GM23338 (cell line): ENCODE measurements around the gene ZNF512. TPM values are rescaled to one million over a fixed set of nuclear protein-coding genes. Genes with fewer than 3 reads are reported as not detected.

ENCODE experiments used
- ATAC-seq: fragments of 200-7000 bp; cut with Tn5 transposase; 3 replicates; pipeline ENCODE4 v1.9.1; 2020
- DNase-seq: peaks from one replicate; pipeline ENCODE4 v3.0.0-alpha.2; 2015; ENCODE audit warnings: low spot score
- H2AFZ ChIP-seq: fragments of 200-600 bp; sonication (generic); 2 replicates; pipeline ENCODE4 v1.8.0; 2016; ENCODE audit warnings: antibody characterized with exemption, mild to moderate bottlenecking, moderate library complexity
- H3F3A ChIP-seq: fragments of 200-600 bp; sonication (generic); replicated peaks from 2 replicates; pipeline ENCODE4 v1.8.0; 2017; ENCODE audit warnings: antibody characterized with exemption, mixed run types, low read depth
- H3K27ac ChIP-seq: fragments of 200-600 bp; sonication (generic); 2 replicates; pipeline ENCODE4 v1.6.1; 2016; ENCODE audit warnings: low read depth
- H3K27me3 ChIP-seq: fragments of 200-600 bp; sonication (generic); 2 replicates; pipeline ENCODE4 v1.8.0; 2016; ENCODE audit warnings: mild to moderate bottlenecking, mixed run types, moderate library complexity; ENCODE audit not compliant: insufficient read depth
- H3K36me3 ChIP-seq: fragments of 200-600 bp; sonication (generic); 2 replicates; pipeline ENCODE4 v1.8.0; 2016; ENCODE audit warnings: mild to moderate bottlenecking; ENCODE audit not compliant: insufficient read depth
- H3K4me1 ChIP-seq: fragments of 200-600 bp; sonication (generic); 2 replicates; pipeline ENCODE4 v1.8.0; 2016; ENCODE audit warnings: mild to moderate bottlenecking, moderate library complexity; ENCODE audit not compliant: insufficient read depth
- H3K4me2 ChIP-seq: fragments of 200-600 bp; sonication (generic); 2 replicates; pipeline ENCODE4 v1.7.1; 2017; ENCODE audit warnings: mixed run types
- H3K4me3 ChIP-seq: fragments of 200-600 bp; sonication (generic); 2 replicates; pipeline ENCODE4 v1.6.1; 2016; ENCODE audit warnings: mixed run types
- H3K79me2 ChIP-seq: fragments of 200-600 bp; sonication (generic); replicated peaks from 2 replicates; pipeline ENCODE4 v1.8.0; 2017; ENCODE audit warnings: mild to moderate bottlenecking; ENCODE audit not compliant: insufficient read depth
- H3K9me2 ChIP-seq: fragments of 200-600 bp; sonication (generic); 2 replicates; pipeline ENCODE4 v1.8.0; 2017; ENCODE audit not compliant: insufficient read depth
- H4K20me1 ChIP-seq: fragments of 200-600 bp; sonication (generic); replicated peaks from 2 replicates; pipeline ENCODE4 v1.8.0; 2017; ENCODE audit warnings: mild to moderate bottlenecking; ENCODE audit not compliant: insufficient read depth
- H3K27ac Mint-ChIP-seq: 2 replicates; pipeline ENCODE4 v1.8.0; 2020; ENCODE audit warnings: inconsistent platforms, mild to moderate bottlenecking, moderate library complexity, mixed read lengths
- H3K27me3 Mint-ChIP-seq: 3 replicates; pipeline ENCODE4 v1.8.0; 2022; ENCODE audit warnings: low read depth, mild to moderate bottlenecking, moderate library complexity, mixed read lengths, inconsistent platforms; ENCODE audit not compliant: insufficient read depth, poor library complexity
- H3K36me3 Mint-ChIP-seq: 3 replicates; pipeline ENCODE4 v1.8.0; 2021; ENCODE audit warnings: low read depth, mild to moderate bottlenecking, inconsistent platforms, moderate library complexity, mixed read lengths
- H3K4me1 Mint-ChIP-seq: 3 replicates; pipeline ENCODE4 v1.8.0; 2020; ENCODE audit warnings: mild to moderate bottlenecking, inconsistent platforms, mixed read lengths
- H3K4me3 Mint-ChIP-seq: 3 replicates; pipeline ENCODE4 v1.8.0; 2021; ENCODE audit warnings: moderate library complexity, mild to moderate bottlenecking, inconsistent platforms, mixed read lengths
- H3K9me3 Mint-ChIP-seq: 3 replicates; pipeline ENCODE4 v1.8.0; 2020; ENCODE audit warnings: moderate library complexity, mild to moderate bottlenecking, inconsistent platforms, mixed read lengths
- EZH2 ChIP-seq: fragments of 200-600 bp; sonication (generic); IDR thresholded peaks from one replicate; pipeline ENCODE4 v1.8.0; 2017; ENCODE audit warnings: antibody characterized with exemption, mild to moderate bottlenecking, low read depth; ENCODE audit not compliant: unreplicated experiment
- EZH2phosphoT487 ChIP-seq: fragments of 200-600 bp; sonication (generic); IDR thresholded peaks from one replicate; pipeline ENCODE4 v1.8.1; 2018; ENCODE audit warnings: antibody characterized with exemption; ENCODE audit not compliant: unreplicated experiment
- JUNB ChIP-seq: IDR thresholded peaks from one replicate; pipeline ENCODE4 v1.6.1; 2016; ENCODE audit warnings: antibody characterized with exemption; ENCODE audit not compliant: unreplicated experiment
- NANOG ChIP-seq: IDR thresholded peaks from 2 replicates; pipeline ENCODE4 v1.6.1; 2016; ENCODE audit warnings: antibody characterized with exemption, borderline replicate concordance
- POLR2AphosphoS5 ChIP-seq: IDR thresholded peaks from 2 replicates; pipeline ENCODE4 v1.6.1; 2016; ENCODE audit warnings: antibody characterized with exemption, low read depth
- STAT1 ChIP-seq: IDR thresholded peaks from one replicate; pipeline ENCODE4 v1.6.1; 2016; ENCODE audit warnings: antibody characterized with exemption; ENCODE audit not compliant: unreplicated experiment
- ZNF114 ChIP-seq: fragments of 250-450 bp; sonication (Bioruptor Pico); IDR thresholded peaks from 2 replicates; pipeline ENCODE4 v1.5.0; 2020; ENCODE audit warnings: mild to moderate bottlenecking, moderate library complexity
- ZNF331 ChIP-seq: fragments of 250-450 bp; sonication (Bioruptor Pico); IDR thresholded peaks from 2 replicates; pipeline ENCODE4 v1.5.0; 2020; ENCODE audit warnings: low read depth, mild to moderate bottlenecking, moderate library complexity
- polyA plus RNA-seq: library from polyadenylated mRNA; unstranded; fragments of >200 nt; fragmentation: Nextera tagmentation; extraction: Ambion mirVana; gene quantifications from 2 replicates; pipeline ENCODE4 v1.2.1, GENCODE V29; 2016
- total RNA-seq: library from RNA; depleted of rRNA; stranded (reverse); fragments of >200 nt; shearing (Covaris generic); gene quantifications from 2 replicates; pipeline ENCODE4 v1.2.3, GENCODE V29; 2014
- TF ChIP-seq, protein P1 (sequence below): IDR thresholded peaks from one replicate; pipeline ENCODE4 v1.6.1; 2018; ENCODE audit warnings: antibody characterized with exemption; ENCODE audit not compliant: unreplicated experiment
- TF ChIP-seq, protein P2 (sequence below), 2 experiments: fragments of 200-600 bp in 1 of 2; sonication (generic) in 1 of 2; conservative IDR thresholded peaks; 2 replicates each; pipeline versions ENCODE4 v1.5.1 to v1.6.1; 2016 to 2017; ENCODE audit warnings: antibody characterized with exemption in 2 of 2, low read depth in 2 of 2, mild to moderate bottlenecking in 2 of 2, moderate library complexity in 1 of 2
- TF ChIP-seq, protein P3 (sequence below): fragments of 250-450 bp; sonication (Bioruptor Pico); IDR thresholded peaks from 2 replicates; pipeline ENCODE4 v1.5.0; 2020; ENCODE audit warnings: mild to moderate bottlenecking, moderate library complexity
- TF ChIP-seq, protein P4 (sequence below): IDR thresholded peaks from 2 replicates; pipeline ENCODE4 v1.6.1; 2016; ENCODE audit warnings: antibody characterized with exemption

The ZNF512 gene
- total and polyA plus RNA-seq, 2 experiments from 2014 or later = 26.0 to 38.4 TPM

DNA sequence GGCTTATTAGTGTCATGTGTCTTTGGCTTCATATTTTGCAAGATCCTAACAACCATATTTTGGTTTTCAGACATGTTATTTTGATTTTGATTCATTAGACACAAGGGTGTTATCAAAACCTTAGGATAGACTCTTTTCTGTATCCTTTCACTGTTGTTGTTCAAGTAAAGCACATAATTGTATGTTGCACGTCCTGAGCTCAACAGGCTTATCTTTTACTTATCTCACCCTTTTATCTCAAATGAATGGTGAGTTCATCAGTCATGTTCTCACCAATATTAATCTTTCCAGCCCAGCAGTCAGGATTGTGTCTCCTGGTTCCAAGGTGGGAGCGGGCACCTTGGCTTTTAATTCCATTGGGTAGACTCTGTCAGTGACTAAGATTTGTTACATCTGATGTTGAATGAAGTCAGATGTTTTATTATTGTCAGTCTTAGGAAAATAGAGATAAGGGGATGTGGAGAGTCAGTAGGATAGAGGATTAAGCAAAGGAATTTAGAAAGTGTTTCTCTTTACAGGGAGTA lies 57.9 kb downstream of the ZNF512 start (continued):
- TF ChIP-seq, protein P1, sequence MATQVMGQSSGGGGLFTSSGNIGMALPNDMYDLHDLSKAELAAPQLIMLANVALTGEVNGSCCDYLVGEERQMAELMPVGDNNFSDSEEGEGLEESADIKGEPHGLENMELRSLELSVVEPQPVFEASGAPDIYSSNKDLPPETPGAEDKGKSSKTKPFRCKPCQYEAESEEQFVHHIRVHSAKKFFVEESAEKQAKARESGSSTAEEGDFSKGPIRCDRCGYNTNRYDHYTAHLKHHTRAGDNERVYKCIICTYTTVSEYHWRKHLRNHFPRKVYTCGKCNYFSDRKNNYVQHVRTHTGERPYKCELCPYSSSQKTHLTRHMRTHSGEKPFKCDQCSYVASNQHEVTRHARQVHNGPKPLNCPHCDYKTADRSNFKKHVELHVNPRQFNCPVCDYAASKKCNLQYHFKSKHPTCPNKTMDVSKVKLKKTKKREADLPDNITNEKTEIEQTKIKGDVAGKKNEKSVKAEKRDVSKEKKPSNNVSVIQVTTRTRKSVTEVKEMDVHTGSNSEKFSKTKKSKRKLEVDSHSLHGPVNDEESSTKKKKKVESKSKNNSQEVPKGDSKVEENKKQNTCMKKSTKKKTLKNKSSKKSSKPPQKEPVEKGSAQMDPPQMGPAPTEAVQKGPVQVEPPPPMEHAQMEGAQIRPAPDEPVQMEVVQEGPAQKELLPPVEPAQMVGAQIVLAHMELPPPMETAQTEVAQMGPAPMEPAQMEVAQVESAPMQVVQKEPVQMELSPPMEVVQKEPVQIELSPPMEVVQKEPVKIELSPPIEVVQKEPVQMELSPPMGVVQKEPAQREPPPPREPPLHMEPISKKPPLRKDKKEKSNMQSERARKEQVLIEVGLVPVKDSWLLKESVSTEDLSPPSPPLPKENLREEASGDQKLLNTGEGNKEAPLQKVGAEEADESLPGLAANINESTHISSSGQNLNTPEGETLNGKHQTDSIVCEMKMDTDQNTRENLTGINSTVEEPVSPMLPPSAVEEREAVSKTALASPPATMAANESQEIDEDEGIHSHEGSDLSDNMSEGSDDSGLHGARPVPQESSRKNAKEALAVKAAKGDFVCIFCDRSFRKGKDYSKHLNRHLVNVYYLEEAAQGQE = no peak
- TF ChIP-seq POLR2AphosphoS5 (no peak), ZNF331 (no peak)

DNA sequence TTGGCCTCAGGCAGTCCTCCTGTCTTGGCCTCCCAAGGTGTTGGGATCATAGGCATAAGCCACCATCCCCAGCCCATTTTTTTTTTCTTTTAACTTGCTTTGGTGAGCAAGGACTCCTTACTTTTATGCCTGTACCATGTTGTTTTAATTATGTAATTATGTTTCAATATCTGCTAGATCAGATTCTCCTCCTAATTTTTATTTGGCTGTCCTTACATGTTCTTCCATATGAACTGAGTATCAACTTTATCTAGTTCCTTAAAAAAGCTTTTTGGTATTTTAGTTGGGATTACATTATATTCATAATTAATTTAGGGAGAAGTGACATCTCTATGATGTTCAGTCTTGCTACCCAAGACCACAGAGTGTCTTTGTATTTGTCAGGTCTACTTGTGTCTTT lies 62.4 kb downstream of the ZNF512 start:
- ATAC-seq (no peak), DNase-seq (no peak)
- Histone ChIP-seq H3K9me2 (no peaks in the 10 kb centered on the region), H2AFZ (no peak overlapping the region), H3K4me2 (no peak overlapping the region), H3K27ac (no peak overlapping the region), H3K27me3 (no peaks in the 10 kb centered on the region), H3K79me2 (no peaks in the 10 kb centered on the region), H3K4me1 (no peaks in the 10 kb centered on the region), H3F3A (no peaks in the 10 kb centered on the region), H4K20me1 (0 out of 2 replicates have a peak, but pooled peaks cover 5% of the 10 kb centered on the region), H3K4me3 (no peak overlapping the region), H3K36me3 (peaks cover 26% of the 10 kb centered on the region)
- H3K9me3 Mint-ChIP-seq = no peaks in the 10 kb centered on the region
- H3K4me1 Mint-ChIP-seq = no peaks in the 10 kb centered on the region
- no peak overlapping the region for H3K27ac Mint-ChIP-seq
- peaks cover 2% of the 10 kb centered on the region for H3K27me3 Mint-ChIP-seq
- H3K4me3 Mint-ChIP-seq = no peak overlapping the region
- H3K36me3 Mint-ChIP-seq = peaks cover 35% of the 10 kb centered on the region; the same call in 2 of the 3 replicates
- TF ChIP-seq NANOG (no peak), STAT1 (no peak), EZH2 (no peak), EZH2phosphoT487 (no peak), JUNB (no peak), ZNF114 (CRISPR knock-in tag) (no peak), POLR2AphosphoS5 (no peak)
- TF ChIP-seq, protein P2, sequence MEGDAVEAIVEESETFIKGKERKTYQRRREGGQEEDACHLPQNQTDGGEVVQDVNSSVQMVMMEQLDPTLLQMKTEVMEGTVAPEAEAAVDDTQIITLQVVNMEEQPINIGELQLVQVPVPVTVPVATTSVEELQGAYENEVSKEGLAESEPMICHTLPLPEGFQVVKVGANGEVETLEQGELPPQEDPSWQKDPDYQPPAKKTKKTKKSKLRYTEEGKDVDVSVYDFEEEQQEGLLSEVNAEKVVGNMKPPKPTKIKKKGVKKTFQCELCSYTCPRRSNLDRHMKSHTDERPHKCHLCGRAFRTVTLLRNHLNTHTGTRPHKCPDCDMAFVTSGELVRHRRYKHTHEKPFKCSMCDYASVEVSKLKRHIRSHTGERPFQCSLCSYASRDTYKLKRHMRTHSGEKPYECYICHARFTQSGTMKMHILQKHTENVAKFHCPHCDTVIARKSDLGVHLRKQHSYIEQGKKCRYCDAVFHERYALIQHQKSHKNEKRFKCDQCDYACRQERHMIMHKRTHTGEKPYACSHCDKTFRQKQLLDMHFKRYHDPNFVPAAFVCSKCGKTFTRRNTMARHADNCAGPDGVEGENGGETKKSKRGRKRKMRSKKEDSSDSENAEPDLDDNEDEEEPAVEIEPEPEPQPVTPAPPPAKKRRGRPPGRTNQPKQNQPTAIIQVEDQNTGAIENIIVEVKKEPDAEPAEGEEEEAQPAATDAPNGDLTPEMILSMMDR (conservative IDR thresholded peaks at IDR 0.05; ENCODE audit: low read depth in 2 of 2) = no peak
- TF ChIP-seq, protein P3, sequence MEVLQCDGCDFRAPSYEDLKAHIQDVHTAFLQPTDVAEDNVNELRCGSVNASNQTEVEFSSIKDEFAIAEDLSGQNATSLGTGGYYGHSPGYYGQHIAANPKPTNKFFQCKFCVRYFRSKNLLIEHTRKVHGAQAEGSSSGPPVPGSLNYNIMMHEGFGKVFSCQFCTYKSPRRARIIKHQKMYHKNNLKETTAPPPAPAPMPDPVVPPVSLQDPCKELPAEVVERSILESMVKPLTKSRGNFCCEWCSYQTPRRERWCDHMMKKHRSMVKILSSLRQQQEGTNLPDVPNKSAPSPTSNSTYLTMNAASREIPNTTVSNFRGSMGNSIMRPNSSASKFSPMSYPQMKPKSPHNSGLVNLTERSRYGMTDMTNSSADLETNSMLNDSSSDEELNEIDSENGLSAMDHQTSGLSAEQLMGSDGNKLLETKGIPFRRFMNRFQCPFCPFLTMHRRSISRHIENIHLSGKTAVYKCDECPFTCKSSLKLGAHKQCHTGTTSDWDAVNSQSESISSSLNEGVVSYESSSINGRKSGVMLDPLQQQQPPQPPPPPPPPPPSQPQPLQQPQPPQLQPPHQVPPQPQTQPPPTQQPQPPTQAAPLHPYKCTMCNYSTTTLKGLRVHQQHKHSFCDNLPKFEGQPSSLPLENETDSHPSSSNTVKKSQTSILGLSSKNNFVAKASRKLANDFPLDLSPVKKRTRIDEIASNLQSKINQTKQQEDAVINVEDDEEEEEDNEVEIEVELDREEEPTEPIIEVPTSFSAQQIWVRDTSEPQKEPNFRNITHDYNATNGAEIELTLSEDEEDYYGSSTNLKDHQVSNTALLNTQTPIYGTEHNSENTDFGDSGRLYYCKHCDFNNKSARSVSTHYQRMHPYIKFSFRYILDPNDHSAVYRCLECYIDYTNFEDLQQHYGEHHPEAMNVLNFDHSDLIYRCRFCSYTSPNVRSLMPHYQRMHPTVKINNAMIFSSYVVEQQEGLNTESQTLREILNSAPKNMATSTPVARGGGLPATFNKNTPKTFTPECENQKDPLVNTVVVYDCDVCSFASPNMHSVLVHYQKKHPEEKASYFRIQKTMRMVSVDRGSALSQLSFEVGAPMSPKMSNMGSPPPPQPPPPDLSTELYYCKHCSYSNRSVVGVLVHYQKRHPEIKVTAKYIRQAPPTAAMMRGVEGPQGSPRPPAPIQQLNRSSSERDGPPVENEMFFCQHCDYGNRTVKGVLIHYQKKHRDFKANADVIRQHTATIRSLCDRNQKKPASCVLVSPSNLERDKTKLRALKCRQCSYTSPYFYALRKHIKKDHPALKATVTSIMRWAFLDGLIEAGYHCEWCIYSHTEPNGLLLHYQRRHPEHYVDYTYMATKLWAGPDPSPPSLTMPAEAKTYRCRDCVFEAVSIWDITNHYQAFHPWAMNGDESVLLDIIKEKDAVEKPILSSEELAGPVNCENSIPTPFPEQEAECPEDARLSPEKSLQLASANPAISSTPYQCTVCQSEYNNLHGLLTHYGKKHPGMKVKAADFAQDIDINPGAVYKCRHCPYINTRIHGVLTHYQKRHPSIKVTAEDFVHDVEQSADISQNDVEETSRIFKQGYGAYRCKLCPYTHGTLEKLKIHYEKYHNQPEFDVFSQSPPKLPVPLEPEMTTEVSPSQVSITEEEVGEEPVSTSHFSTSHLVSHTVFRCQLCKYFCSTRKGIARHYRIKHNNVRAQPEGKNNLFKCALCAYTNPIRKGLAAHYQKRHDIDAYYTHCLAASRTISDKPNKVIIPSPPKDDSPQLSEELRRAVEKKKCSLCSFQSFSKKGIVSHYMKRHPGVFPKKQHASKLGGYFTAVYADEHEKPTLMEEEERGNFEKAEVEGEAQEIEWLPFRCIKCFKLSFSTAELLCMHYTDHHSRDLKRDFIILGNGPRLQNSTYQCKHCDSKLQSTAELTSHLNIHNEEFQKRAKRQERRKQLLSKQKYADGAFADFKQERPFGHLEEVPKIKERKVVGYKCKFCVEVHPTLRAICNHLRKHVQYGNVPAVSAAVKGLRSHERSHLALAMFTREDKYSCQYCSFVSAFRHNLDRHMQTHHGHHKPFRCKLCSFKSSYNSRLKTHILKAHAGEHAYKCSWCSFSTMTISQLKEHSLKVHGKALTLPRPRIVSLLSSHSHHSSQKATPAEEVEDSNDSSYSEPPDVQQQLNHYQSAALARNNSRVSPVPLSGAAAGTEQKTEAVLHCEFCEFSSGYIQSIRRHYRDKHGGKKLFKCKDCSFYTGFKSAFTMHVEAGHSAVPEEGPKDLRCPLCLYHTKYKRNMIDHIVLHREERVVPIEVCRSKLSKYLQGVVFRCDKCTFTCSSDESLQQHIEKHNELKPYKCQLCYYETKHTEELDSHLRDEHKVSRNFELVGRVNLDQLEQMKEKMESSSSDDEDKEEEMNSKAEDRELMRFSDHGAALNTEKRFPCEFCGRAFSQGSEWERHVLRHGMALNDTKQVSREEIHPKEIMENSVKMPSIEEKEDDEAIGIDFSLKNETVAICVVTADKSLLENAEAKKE (CRISPR knock-in tag) = no peak
- TF ChIP-seq, protein P4, sequence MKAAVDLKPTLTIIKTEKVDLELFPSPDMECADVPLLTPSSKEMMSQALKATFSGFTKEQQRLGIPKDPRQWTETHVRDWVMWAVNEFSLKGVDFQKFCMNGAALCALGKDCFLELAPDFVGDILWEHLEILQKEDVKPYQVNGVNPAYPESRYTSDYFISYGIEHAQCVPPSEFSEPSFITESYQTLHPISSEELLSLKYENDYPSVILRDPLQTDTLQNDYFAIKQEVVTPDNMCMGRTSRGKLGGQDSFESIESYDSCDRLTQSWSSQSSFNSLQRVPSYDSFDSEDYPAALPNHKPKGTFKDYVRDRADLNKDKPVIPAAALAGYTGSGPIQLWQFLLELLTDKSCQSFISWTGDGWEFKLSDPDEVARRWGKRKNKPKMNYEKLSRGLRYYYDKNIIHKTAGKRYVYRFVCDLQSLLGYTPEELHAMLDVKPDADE = no peak
